Amygdala (tissue), 56 donors: Measurements from ENCODE around the gene ZBTB16.

Experiments used
- DNase-seq, 56 donors: peaks; one replicate each; lab custom pipeline; 2025; lab: John Stamatoyannopoulos, UW

ZBTB16 gene

DNA sequence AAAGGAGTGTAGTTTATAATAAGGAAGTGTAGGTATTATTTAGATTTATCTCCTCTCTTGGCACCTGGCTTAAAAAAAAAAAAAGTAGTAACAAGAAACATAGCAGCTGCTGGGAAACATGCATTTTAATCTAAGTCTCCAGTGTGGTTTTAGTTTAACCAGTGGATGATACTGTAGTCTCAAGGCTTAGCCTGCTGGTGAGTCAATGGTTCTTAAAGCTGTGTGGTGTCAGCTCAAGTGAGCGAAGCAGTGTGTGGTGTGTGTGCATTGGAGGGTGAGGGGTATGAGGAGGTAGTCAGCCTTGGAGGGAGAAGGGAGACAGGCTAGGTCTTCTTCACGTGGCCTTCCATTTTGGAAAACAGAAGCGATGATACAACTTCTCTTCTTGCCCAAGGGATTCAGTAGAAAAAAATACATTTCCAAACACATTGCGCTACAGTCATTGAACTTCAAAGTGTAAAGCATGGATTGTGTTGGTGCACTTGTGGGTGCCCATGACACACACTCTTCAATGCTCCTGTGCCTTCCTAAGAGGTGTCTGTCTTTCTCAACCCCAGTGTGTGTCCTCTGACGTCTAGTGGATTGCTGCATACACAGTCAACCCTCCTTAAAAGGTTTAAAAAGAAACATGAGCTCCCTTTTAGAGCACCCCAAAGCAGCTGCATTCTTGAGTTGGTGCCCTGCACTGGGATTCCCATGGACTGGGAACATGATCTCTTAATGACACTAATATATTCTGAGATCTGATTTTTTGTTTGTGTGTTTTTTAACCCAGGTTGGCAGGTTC lies 40.1 kb downstream of the ZBTB16 start:
- DNase-seq: no peak

DNA sequence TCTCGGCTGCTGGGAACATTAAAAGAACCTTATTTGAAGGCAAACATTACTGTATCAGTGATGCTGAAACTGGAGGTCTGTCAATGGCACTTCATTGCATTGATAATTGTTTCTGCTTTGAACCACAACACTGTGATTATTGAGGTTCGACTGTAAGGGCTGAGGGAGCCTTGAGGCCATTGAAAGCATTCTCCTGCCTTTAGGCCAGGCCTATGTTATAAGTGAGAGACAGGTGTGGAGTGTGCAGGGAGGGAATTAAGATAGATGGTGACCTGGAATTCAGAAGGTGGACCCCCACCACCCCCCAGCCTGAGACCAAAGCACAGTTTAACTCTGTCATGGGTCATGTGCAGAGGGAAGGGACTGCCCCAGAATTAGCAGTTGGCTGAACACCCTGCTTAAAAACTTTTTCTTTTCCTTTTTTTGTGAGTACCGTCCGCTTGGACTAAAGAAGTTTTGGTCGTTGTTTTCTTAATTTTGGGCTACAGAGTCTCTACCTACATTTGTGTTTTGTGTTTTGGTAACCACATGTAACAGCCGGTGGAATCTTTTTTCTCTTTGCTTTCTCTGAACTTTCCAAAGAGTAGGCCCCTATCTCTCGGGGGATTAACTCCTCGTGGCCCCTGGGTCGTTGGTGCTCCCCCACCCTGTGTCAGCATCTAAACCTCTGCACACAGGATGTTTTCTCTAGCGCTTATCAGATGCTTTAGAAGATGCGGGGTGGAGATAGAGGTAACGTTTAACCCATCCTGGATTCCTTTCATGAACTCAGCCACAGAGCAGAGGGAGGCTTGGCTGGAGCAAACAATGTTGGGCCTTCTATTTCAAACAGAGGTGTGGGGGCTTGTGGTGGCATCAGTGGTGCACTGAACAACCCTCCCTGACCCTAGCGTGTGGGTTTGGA lies 43.7 kb downstream of the ZBTB16 start:
- DNase-seq: no peak

DNA sequence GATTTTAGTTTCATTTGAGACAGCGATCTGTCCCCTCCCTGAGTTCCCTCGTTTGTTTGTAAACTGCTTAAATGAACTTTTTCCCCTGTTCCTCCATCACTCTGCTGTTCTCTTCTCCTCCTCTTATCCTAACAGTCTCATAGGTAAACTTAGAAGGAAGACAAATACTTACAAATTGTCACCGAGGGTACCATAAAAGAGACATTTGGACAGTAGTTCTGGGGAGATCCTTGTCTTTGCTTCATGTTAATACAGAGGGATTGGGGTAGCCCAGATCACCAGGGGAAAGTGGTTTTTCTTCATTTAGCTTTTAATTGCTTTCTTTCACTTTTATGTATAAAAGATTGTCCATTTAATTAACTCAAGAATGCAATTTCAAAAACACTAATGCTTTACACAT lies 46.1 kb downstream of the ZBTB16 start:
- DNase-seq: no peak

DNA sequence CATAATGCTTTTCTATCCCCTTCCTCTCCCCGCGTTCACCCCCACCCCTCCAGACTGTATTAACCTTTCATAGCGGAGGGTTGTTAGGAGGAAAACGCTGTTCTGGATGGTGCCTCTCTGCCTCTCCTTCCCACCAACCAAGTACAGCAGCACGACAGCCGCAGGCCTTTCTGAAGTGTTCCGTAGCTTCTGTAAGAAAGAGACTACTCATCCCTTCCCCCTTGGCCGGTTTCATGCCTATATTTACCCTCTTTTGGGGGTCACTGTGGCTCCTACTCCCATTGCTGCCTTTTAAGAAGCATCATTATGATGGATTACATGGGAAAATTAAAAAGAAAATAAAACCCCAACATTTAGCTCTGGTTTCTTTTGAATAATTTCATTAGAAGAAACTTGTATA lies 46.5 kb downstream of the ZBTB16 start:
- no peak for DNase-seq

DNA sequence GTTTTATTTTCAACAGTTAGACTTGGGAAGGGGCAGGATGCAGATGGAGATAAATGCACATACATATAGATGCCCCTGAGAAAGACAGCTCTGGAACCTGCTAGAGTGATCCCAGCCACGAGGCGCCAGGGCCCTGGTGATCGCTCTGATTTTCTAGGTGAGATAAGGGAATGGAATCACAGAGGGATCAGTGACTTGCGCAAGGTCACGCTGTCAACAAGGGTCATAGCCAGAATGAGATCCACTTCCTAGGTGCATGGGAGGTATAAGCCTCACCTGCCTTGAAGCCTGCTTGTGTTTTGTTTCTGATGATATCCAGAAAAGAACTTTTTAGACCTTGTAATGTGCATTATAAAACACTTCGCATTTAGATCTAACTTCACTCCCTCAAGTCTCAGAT lies 47.5 kb downstream of the ZBTB16 start:
- DNase-seq: no peak

DNA sequence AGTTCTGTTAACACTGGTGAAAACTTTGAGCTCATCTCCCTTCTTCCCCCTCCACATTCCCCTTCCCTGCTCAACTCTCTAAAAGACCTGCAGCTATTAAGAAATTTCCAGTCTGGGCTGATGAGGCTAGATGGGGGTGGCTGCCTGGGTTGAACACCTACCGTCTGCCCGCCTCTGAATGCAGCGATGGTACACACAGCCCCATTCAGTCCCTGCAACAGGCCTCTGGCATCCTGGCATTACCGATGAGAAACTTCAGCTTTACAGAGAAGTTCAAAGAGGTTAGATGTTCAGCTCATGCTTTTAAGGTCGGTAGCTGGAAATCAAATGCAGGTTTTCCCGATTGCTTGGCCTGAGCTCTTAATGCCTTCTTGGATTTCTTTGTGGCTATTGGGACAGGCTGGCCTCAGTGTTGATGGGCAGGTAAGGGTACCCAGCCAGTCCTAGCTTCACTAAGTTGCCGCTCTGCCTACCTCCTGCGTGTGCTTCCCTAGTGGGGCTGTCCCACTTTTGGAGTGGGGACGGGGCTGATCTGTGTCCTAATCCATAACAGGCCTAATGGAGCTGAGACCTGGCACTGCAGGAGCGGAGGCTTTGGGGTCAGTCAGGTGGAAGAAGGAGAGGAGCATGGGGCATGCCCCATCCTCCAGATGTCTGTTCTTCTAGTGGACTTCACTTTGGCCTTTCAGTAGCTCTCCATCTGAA lies 49.1 kb downstream of the ZBTB16 start:
- DNase-seq: no peak

DNA sequence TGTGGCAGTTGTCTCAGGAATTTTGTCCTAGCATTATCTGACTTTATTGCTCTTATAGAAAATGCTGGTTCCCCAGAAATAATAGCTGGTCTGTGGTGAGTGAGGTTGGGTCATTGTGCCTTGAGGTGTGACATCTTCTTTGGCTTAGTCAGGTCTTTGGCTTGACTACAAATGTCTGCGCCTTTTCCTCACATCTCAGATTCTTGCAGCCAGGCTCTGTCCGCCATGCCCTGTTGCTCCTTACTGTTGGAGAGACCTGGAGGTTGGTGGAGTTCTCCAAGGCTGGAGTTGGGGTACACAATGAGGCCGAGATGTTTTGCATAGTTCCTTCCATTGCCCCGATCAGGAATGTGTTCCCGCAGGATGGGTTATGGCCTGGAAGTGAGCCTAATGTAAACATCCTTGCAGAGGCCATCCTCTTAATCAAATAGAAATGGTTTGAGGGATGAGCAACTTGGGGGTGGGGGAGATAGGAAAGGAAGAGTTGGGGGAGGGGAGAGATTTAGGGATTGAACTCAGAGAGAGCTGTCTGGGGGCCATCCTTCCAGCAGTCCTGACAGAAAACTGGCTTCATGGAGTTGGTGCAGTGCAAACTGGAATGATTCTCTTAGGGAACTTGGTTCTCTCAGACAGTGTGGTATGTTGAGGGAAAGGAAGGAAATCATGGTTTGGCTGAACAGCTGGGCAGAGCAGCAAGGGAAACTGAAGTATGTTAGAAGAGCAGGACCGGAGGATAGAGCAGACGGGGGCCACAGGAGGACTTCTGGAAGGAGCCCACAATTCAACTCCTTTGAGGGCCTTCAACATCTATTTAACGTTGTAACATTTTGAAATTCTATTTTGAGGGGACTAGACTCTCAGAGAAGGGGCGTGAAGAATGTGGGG lies 49.9 kb downstream of the ZBTB16 start:
- DNase-seq: no peak

DNA sequence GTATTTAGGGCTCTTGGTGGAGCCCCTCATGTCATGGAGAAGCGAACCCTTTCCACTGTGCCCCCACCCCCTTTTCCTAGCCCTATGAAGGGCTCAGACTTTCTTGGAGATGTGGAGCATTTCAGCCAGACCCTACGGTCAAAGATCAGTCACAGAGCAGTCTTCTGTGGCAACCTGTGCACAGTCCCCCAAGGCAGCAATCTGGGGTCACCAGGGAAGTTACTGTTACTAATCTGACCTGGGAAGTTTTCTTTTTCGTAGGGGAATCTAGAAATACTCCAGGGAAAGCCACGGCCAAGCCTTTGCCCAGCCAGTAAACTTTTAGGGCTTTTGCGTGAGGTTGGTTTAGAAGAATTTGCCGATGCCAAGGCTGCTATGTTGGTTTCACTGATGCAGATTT lies 50.6 kb downstream of the ZBTB16 start:
- DNase-seq: no peak

DNA sequence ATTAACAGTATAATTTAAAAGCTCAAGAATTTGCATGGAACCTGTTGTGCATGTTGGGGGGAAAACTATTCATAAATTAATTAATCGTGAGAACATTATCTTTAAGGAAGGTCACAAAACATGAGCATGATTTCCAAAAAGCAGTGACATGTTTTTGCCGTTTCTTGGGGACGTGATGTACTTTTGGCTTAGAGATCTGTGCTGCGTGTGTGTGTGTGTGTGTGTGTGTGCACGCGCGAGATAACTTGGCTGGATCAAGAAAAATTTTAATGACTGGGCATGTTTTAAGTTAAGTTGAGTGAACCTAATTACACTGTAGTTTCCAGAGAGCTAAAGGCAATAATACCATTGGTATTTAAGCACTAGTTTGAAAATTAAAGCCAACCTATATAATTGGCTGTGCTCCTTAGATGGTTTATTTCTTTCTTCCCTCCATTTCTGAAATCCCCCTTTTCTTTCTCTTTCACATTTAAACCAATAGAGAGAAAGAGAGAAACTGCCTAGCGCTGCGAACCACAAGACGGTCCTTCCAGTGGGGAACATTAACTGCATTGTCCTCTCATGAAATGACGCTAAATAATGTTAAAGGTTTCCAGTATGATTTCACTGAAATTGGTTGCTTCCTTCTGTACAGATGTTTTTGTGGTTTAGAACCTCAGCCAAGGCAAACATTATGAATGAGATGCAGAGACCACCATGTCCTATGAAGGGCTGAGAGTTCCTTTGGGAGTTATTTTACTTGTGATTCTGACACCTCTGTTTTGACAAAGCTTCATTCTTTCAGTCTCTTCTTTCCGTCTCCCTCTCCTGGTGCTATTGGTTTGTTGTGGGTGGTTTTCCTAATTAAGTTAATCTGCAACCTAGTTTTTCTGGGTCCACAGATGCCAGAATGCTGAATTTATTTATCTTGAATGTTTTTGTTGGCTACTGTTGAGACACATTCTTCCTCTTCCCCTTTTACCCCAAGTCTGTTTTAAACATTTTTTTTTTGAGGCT lies 51.7 kb downstream of the ZBTB16 start:
- no peak for DNase-seq

DNA sequence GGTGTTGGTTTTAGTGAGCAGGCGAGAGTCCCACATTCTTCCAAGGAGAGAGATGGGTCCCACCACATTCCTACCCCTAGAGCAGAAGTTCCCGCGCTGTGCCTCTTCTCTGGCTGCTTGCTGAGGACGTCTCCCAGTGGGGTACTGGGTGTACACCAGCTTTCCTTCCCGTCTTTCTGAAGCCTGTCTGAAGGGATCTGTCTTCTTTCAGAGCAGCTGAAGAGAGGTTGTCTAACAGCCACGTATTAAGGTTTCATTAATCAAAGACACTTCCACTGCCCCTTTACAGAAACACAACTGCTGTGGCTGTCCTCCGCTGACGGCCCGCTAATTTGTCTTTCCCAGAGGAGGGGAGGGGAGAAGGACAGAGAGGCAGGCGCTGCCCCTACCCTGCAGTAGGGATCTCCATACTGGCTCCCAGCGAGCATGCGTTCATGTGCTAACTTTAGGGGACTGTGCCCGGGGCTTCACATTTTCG lies 56.0 kb downstream of the ZBTB16 start:
- no peak for DNase-seq

DNA sequence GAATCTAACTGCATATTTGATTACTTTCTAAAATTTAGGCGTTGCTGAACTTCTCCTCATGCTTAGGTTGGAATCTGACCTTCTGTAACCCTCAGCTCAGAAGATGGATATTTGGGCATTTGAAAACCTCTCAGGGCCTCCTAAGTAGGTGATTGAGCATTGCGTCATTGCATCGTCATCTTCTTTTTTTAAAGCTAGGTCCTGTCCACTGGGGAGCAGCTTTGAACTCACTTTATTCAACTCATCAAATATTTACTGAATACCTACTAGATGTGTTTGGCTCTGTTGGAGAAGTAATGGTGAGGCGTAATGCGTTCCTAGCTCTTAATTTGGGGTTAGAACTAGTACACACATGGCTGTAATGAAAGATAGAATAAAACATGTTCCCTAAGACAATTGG lies 56.8 kb downstream of the ZBTB16 start:
- no peak for DNase-seq

DNA sequence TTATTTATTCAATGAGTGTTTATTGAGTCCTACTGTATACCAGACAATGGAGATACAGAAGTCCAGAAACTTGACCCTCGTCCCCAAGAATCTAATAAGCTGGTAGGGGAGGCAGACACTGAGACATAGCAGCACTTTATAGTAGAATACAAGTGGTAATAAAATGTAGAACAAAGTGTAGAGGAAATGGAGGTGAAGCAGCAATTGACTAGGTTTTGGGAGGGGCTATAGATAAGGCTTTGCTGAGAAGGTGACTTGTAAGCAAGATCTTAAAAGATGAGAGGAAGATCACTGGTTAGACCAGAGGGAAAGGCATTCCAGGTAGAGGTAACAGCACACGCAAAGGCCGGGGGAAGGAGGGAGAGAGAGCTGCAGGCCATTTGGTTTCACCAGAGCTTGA lies 57.3 kb downstream of the ZBTB16 start:
- DNase-seq: no peak

DNA sequence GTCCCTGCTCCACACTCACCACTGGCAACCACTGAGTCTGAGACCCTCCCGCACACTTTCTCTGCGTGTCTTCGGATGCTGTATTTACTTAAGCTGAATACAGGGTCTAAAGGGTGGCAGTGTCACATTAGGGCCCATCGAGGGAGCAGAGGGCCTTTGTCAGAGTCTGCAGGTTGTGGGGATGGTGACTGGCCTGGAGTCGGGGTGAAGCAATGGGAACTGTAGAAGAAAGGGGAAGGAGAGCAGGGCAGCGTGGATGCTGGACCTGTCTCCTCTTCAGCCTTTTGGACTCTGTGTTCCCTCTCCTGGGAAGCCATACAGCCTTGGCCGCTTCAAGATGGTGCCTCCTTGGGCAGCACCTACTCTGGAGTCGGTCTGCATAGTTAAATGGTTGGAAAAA lies 61.1 kb downstream of the ZBTB16 start:
- no peak for DNase-seq

DNA sequence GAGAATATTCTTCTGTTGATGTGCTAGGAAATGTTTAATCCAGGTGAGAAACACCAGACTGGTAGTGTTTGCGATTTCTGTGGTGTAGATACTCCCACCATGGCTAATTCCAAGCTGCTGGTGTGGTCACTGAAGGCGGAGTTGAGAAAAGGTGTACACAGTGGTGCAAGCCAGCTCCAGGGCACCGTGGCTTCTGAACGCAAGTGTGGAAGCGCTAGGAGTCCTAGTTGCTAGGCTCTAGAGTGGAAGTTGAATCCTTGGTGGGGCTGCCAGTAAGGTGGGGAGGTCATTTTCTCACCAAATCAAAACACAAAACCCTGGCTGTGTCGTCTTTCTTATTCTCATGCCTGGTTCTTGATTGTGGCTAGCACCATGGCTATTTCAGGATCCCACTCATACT lies 61.6 kb downstream of the ZBTB16 start:
- no peak for DNase-seq

DNA sequence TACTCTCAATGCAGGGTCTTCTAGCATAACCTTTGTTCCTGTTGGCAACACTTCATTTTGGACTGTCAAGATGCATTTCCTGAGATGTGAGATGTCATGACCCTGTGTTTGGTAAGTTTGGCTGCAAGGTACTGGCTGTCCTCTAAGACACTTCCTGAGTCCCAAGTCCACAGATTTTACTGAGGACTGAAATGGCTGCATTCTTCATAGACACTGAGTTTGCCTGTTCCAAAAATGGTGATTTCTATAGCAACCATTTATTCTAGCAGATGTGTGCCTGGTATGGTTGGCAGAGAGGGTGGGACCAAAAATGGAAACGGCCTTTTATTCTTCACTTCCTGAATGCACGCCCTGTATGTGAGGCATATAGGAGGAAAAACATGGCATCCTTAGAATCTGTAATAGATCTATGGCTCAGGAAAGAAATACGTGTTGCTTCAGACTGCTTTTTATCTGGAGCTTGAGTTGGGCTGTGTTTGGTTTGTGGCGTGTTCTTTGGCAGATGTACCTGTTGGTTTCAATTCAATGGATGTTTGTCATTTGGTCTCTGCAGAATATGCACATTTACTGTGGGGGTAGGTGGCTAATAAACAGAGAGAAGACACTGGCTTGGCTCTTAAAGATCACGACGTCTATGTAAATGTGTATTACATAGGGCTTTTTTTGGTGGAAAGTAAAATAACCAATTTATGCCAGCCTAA lies 62.4 kb downstream of the ZBTB16 start:
- DNase-seq: no peak

DNA sequence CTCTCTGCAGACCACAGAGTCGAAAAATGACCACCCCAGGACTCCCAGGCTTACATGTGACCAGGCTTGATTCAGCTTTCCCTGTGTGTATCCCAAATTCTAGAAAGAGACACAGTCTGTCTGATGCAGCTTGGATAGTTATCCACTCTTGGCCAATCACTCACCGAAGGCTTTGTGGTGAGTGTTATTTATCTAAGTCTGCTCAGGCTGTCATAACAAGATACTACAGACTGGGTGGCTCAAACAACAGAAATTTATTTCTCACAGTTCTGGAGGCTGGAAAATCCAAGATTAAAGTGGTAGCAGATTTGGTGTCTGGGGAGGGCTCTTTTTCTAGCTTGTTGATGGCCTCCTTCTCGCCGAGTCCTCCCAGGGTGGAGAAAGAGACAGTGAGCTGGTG lies 63.2 kb downstream of the ZBTB16 start:
- DNase-seq: no peak

DNA sequence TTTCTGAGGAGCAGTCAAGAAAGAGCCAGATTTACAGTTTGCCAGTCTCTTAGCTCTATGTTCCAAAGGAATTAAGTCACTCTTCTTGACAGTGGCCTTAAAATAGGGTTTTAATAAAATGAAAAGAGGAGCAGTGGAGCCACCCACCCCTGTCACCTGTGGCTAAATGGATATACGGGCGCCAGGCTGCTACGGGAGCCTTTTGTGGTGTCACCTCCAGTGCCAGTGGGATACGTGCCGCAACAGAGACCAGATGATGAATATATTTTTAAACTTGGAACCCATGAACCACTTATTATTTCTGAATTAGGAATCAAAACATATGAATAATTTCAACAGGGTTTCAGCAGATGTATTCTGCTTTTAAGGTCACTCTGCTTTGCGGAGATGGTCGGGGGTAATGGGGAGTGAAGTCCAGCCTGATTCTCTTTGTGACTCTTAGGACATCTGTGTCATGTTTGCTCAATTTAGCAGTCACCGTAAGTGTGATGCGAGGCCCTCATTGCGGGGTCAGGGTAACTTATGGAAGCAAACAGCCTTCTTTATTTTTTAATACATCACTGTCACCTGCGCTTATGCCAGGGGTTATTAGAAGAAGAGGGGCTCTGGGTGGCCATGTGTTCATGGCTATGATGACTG lies 64.3 kb downstream of the ZBTB16 start:
- DNase-seq: no peak
